Raji (cell line): ENCODE measurements around the gene DPEP1.

Source experiments
- POLR2A ChIP-seq: IDR thresholded peaks from 2 replicates; pipeline ENCODE4 v1.6.1; 2011; ENCODE audit warnings: low read depth, low read length, control low read depth; ENCODE audit not compliant: insufficient read depth

The DPEP1 gene

GRCh38 chr16:89641458-89642119 is 28.1 kb downstream of the DPEP1 start:
- no peak for TF ChIP-seq POLR2A

GRCh38 chr16:89642574-89642973 is 29.1 kb downstream of the DPEP1 start:
- no peak for TF ChIP-seq POLR2A

- TF ChIP-seq POLR2A = no peak
Observed at GRCh38 chr16:89643769-89644300, 30.4 kb downstream of the DPEP1 start.

- TF ChIP-seq POLR2A = no peak
Observed at GRCh38 chr16:89645122-89645521, 31.7 kb downstream of the DPEP1 start.

GRCh38 chr16:89646270-89646669 is 32.8 kb downstream of the DPEP1 start:
- TF ChIP-seq POLR2A = no peak

- TF ChIP-seq POLR2A = no peak
Observed at GRCh38 chr16:89646906-89647305, 33.5 kb downstream of the DPEP1 start.

GRCh38 chr16:89651584-89651983 is 38.1 kb downstream of the DPEP1 start:
- TF ChIP-seq POLR2A = no peak

GRCh38 chr16:89653656-89654295 is 40.3 kb downstream of the DPEP1 start:
- TF ChIP-seq POLR2A = no peak

GRCh38 chr16:89655062-89655643 is 41.7 kb downstream of the DPEP1 start:
- no peak for TF ChIP-seq POLR2A

GRCh38 chr16:89656435-89657121 is 43.1 kb downstream of the DPEP1 start:
- TF ChIP-seq POLR2A = no peak

GRCh38 chr16:89657442-89658220 is 44.2 kb downstream of the DPEP1 start, which contains the start of the genes CHMP1A and SPATA33:
CHMP1A (minus strand) TSS chr16:89657708; CDS start chr16:89657588, 120 bp downstream.
SPATA33 (plus strand) TSS chr16:89657836; CDS start chr16:89657912, 76 bp downstream.
- peak; percentile 80 for TF ChIP-seq POLR2A

GRCh38 chr16:89658221-89658879 is 44.9 kb downstream of the DPEP1 start:
- TF ChIP-seq POLR2A = no peak

GRCh38 chr16:89660146-89660545 is 46.7 kb downstream of the DPEP1 start:
- TF ChIP-seq POLR2A = no peak

- no peak for TF ChIP-seq POLR2A
Observed at GRCh38 chr16:89661215-89661614, 47.8 kb downstream of the DPEP1 start.
